ENCODE results near the gene CD82.
A peak's percentile ranks its signal among the peaks of the same experiment; 100 is the strongest.

CD82 gene

GRCh38 chr11:44565211-44565952 lies at the start of gene CD82:
TSS of gene CD82 (plus strand) at chr11:44565663. CDS start at chr11:44594663, 29,000 bp downstream.
- DNase-seq, result peak; percentile 98

GRCh38 chr11:44516688-44517507 lies 48.6 kb upstream of the CD82 start:
- no peak for DNase-seq

- no peak for DNase-seq
Measured at GRCh38 chr11:44517541-44517940, 47.9 kb upstream of the CD82 start.

- DNase-seq, result no peak
Measured at GRCh38 chr11:44518968-44519550, 46.4 kb upstream of the CD82 start.

- no peak for DNase-seq
Measured at GRCh38 chr11:44519989-44520737, 45.3 kb upstream of the CD82 start.

GRCh38 chr11:44521148-44521547 lies 44.3 kb upstream of the CD82 start:
- DNase-seq, result no peak

GRCh38 chr11:44522294-44522693 lies 43.2 kb upstream of the CD82 start:
- DNase-seq, result no peak

- DNase-seq, result no peak
Measured at GRCh38 chr11:44524346-44524745, 41.1 kb upstream of the CD82 start.

- DNase-seq, result no peak
Measured at GRCh38 chr11:44524751-44525201, 40.7 kb upstream of the CD82 start.

- no peak for DNase-seq
Measured at GRCh38 chr11:44525473-44526252, 39.8 kb upstream of the CD82 start.

GRCh38 chr11:44526438-44526837 lies 39.0 kb upstream of the CD82 start:
- no peak for DNase-seq

- no peak for DNase-seq
Measured at GRCh38 chr11:44527476-44527875, 38.0 kb upstream of the CD82 start.

- no peak for DNase-seq
Measured at GRCh38 chr11:44528103-44528502, 37.4 kb upstream of the CD82 start.

- no peak for DNase-seq
Measured at GRCh38 chr11:44528581-44528980, 36.9 kb upstream of the CD82 start.

- no peak for DNase-seq
Measured at GRCh38 chr11:44529895-44530412, 35.5 kb upstream of the CD82 start.

- peak; percentile 35 for DNase-seq
Measured at GRCh38 chr11:44530413-44531115, 34.9 kb upstream of the CD82 start.

- no peak for DNase-seq
Measured at GRCh38 chr11:44531116-44531504, 34.4 kb upstream of the CD82 start.

- no peak for DNase-seq
Measured at GRCh38 chr11:44531636-44532035, 33.8 kb upstream of the CD82 start.

- no peak for DNase-seq
Measured at GRCh38 chr11:44532809-44533208, 32.7 kb upstream of the CD82 start.

GRCh38 chr11:44533921-44534711 lies 31.3 kb upstream of the CD82 start:
- DNase-seq, result no peak
